Measurements from ENCODE around the gene GPRC5C.

- TF ChIP-seq CTCF (IDR thresholded peaks at IDR 0.05; ENCODE audit: extremely low read depth in 1 of 2, insufficient read depth in 1 of 2, low read depth in 1 of 2, low read length in 2 of 2): no peak
- no peak for TF ChIP-seq EZH2 (IDR thresholded peaks at IDR 0.05; ENCODE audit: borderline replicate concordance, low read depth, low read length, severe bottlenecking)
- no peak for TF ChIP-seq MAX (IDR thresholded peaks at IDR 0.05; ENCODE audit: insufficient read depth, insufficient read length)
- no peak for TF ChIP-seq POLR2A (IDR thresholded peaks at IDR 0.05; ENCODE audit: low read depth, low read length)
Measured at GRCh38 chr17:74427048-74427762, 4.7 kb upstream of the GPRC5C start.
